GM21423 (cell line): ENCODE results near the gene GPM6B.

Source experiments
- ATAC-seq: cut with Tn5 transposase; IDR thresholded peaks from one replicate; pipeline ENCODE4 v1.9.1; 2021; ENCODE audit warnings: mild to moderate bottlenecking, moderate library complexity; ENCODE audit not compliant: unreplicated experiment

GPM6B gene

GRCh38 chrX:13825178-13825762, 8.4 kb upstream of the GPM6B start:
- ATAC-seq, result no peak

GRCh38 chrX:13824746-13825145, 7.9 kb upstream of the GPM6B start:
- ATAC-seq, result no peak

DNA sequence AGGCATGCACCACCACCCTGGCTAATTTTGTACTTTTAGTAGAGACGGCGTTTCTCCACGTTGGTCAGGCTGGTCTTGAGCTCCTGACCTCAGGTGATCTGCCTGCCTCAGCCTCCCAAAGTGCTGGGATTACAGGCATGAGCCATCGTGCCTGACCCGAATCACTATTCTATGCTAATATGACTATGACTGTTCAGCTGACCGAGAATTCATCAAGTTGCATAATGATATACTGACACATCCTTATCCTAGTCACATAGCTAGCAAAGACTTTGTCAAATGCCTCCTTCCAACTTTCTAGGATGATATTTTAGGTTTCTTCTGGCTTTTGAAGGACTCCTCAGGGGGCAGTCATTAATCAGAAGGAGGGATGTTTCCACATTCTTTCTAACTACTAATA, 4.8 kb upstream of the GPM6B start:
- no peak for ATAC-seq

- ATAC-seq, result no peak
Observed at GRCh38 chrX:13816176-13816575, 717 bp downstream of the GPM6B start.

DNA sequence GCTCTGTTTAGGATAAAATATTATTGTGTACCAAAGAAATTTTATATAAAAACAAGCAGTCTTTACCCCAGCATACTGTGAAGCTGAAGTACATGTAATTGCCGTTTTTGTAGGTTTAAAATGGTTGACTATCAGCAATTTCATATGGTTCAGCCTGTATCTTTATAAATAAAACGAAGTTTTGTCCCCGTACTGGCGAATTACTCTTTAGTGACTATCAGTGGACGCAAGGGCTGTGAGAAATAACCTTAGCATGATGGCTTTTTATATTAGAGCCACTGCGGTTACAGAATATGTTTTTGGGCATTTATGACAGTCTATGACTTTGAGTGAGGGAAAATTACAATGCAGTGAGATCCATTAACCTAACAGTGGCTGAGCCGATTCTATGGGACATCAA, 1.2 kb downstream of the GPM6B start:
- ATAC-seq, result no peak

DNA sequence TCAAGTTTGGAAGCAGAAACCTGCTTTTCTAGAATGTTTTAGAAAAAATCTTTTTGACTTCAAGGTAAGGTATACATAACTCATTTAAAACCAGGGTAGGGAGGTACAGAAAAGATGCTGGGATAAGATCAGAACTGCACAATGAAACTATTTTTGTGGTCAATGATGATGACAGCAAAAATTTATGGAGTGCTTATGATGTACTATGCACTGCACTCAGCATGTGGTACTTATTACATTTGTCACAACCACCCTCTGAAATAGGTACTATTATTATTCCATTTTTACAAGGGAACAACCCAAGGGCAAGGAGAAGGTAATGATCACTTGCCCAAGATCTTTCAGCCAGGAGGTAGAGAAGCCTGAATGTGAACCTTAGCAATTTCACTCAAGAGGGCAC, 8.0 kb downstream of the GPM6B start:
- ATAC-seq, result no peak

DNA sequence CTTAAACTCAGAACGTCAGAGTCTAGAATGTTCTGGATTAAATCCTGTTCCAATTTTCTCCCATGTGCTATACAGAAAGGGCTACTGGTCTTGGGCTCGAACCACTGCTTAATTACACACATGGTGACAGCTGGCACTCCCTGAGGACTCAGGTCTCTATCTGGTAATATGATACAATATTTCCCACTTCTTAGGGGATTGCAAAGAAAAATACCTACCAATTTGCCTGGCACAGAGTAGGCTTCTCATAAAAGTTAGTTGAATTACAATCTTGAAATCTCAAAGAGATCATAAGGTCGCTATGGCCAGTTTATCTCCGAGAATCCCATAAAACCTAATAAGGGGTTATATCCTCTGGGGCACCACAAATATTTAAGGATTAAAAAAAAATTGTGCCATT, 8.6 kb downstream of the GPM6B start:
- no peak for ATAC-seq

DNA sequence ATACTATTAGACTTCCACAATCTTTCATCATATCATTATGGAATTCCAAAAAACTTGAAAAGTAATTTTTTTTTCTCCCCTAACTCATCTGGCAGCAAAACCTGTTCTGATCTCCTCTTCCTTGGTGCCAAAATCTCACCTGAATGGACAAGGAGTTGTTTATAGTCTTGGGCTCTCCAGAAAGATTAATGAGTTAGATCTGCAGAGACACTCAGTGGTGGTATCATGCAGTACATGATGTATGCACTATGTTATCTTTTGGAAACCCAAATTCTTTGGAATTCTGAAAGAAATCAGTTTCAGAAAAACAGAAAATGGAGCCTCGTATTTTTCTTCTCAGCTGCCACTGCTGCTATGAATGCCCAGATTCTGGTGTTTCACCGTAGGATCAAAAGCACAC, 11.7 kb downstream of the GPM6B start:
- no peak for ATAC-seq

- ATAC-seq, result no peak
Observed at GRCh38 chrX:13803116-13803515, 13.8 kb downstream of the GPM6B start.

DNA sequence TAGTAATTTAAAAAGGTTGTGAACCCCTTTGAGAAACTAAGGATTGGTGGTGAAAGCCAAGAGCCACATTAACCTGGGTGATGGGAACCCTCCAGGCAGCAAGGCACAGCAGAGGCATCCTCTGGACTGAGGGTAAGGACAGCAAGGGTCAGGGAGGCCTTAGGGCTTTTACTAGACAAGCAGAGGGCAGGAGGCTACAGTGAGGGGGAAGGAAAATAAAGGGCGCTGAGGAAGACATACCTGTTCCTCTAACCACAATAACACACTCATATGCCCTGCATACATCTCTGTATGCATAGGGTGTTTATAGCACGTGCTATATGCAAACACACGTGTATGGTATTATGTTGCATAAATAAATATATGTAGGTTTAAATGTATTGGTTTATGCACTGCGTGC, 18.7 kb downstream of the GPM6B start:
- ATAC-seq, result no peak

DNA sequence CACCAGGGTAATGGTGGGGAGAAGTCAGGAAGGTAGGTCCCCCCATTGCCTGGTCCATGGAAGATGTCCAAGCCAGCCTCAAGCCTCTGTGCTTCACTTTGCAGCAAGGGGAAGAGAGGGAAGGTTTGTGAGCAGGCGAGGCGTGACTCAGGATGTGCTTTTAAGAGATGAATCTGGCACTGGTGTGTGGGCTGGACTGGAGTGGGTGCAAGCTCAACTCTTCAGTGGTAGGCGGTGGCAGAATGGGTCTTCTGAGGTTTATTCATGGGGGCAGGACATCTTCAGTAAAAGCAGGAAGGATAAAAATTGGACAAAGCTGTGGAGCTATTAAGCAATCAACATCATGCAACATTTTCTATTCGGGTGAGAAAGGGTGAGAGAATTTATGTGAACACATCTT, 19.4 kb downstream of the GPM6B start:
- ATAC-seq, result no peak

- ATAC-seq, result no peak
Observed at GRCh38 chrX:13794417-13794816, 22.5 kb downstream of the GPM6B start.

DNA sequence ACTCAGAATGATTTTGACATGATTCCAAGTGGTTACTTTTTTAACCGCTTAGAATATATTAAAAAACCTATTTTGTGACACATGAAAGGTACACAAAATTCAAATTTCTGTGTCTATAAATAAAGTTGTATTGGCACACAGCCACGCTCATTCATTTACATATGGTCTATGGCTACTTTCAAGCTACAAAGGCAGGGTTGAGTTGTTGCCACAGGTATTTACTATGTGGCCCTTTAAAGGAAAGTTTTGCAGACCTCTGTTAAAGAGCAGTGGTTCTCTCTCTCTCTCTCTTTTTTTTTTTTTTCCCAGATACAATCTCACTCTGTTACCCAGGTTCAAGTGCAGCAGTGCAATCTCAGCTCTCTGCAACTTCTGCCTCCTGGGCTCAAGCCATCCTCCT, 23.0 kb downstream of the GPM6B start:
- ATAC-seq, result no peak

DNA sequence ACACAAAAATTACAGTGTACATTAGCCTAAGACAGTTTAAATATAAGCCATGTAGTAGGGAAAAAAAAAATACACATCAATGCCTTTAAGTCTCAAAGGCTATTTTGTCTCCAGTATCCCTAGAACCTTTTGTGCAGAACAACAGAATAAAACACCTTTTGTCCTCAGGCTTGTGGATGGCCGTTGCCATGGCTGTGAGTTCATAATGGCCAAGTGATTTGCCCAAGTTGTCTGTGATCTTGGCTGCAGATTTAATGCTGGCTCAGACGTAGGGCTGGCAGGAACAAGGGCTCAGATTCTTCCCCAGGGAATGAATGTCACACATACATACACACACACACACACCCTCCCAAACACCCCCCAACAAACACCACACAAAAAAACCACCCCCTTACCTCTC, 25.3 kb downstream of the GPM6B start:
- no peak for ATAC-seq

DNA sequence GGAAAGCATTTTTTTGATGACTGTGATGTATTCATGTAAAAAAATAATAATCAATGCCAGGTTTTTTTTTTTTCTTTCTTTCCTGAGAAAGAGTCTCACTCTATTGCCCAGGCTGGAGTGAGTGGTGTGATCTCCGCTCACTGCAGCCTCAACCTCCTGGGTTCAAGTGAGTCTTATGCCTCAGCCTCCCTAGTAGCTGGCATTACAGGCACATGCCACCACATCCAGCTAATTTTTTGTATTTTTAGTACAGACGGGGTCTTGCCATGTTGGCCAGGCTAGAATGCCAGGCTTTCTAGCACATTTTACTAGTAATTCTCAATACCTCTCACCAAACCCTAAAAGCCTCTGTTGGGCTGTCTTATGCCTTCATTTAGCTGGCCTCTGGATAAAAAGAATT, 25.7 kb downstream of the GPM6B start:
- no peak for ATAC-seq

- ATAC-seq, result no peak
Observed at GRCh38 chrX:13790206-13791131, 26.4 kb downstream of the GPM6B start.

DNA sequence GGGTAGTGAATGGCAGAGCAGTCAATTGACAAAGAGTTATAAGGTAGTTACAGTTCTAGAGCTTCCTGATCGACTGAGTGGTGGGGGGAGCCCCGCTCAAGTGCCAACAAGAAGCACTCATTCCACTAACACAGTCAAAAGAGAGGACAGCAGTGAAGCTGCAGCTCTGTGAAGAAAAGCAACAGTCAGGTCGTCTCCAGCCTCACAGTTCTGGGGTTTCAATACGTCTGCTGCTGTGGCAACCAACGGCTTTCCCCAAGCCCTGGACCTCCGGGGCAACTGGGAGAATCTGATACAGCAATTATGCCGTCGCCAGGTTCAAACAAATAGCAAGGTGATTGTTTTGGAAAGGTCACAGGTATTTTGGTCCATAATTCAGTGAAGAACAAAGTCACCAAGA, 30.8 kb downstream of the GPM6B start:
- no peak for ATAC-seq

- no peak for ATAC-seq
Observed at GRCh38 chrX:13780868-13781427, 35.9 kb downstream of the GPM6B start.

DNA sequence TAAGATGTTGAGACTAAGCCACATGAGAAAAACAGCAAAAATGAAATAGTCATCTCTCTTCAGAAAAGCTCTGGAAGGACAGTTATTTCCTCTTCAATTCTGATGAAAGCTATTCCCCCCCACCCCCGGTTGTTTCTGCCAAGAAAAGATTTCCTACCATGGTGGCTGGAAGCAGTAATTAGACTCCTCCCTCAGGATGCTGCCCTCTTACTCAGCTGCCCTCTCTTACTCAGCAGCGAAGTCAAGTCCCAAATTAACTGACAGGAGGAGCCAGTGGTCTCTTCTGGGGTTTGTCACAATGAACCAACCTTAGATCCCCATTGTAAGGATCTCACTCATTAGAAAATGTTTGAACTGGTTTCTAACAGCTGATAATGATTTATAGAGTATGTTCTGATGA, 38.0 kb downstream of the GPM6B start:
- ATAC-seq, result no peak

DNA sequence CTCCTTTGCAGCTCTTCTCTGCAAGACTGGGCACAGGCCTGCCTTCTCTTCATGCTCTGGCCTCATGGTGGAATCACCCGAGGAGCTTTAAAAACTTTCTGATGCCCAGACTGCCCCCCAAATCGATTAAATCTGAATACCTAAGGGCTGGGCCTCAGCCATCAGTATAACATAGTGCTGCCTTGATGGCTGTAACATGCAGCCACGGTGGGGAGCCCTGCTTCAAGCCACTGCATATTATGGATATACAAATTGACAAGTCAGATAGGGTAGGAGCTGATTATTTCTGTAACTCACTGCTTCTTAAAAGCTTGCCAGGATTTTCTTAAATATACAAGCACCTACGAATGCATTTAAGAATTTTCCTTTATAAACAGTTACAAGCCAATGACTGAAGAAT, 40.5 kb downstream of the GPM6B start:
- ATAC-seq, result no peak

GRCh38 chrX:13775837-13776236, 41.1 kb downstream of the GPM6B start:
- no peak for ATAC-seq

GRCh38 chrX:13774696-13775095, 42.2 kb downstream of the GPM6B start:
- ATAC-seq, result no peak
